H7 (cell line): ENCODE data around the gene HSD17B11. TPM values are rescaled to one million over a fixed set of nuclear protein-coding genes. Genes with fewer than 3 reads are reported as not detected.
A peak's percentile ranks its signal among the peaks of the same experiment; 100 is the strongest.
"Not testable (repeated sequence)": the region's sequence is repeated elsewhere in the genome, so short reads cannot be mapped to it uniquely, and the experiment has no call there.

Source experiments
- DNase-seq: peaks from one replicate; pipeline ENCODE4 v3.0.0; 2012
- H3K27me3 ChIP-seq: 2 replicates; pipeline ENCODE4 v1.6.0; 2011; ENCODE audit warnings: mild to moderate bottlenecking, low read length; ENCODE audit not compliant: control insufficient read depth, insufficient read depth
- H3K36me3 ChIP-seq: replicated peaks from 2 replicates; pipeline ENCODE4 v1.5.1; 2011; ENCODE audit warnings: low read length; ENCODE audit not compliant: control insufficient read depth, insufficient read depth
- H3K4me3 ChIP-seq: 2 replicates; pipeline ENCODE4 v1.5.1; 2011; ENCODE audit warnings: low read depth, mild to moderate bottlenecking, control low read depth, low read length, moderate library complexity; ENCODE audit not compliant: insufficient read depth
- total RNA-seq: library from RNA; depleted of rRNA; stranded (reverse); fragments of >200 nt; shearing (Covaris generic); gene quantifications from 2 replicates; pipeline ENCODE4 v1.2.3, GENCODE V29; 2014

The HSD17B11 gene
- total RNA-seq, 1 experiment from 2014 or later, result 20.9 TPM

DNA sequence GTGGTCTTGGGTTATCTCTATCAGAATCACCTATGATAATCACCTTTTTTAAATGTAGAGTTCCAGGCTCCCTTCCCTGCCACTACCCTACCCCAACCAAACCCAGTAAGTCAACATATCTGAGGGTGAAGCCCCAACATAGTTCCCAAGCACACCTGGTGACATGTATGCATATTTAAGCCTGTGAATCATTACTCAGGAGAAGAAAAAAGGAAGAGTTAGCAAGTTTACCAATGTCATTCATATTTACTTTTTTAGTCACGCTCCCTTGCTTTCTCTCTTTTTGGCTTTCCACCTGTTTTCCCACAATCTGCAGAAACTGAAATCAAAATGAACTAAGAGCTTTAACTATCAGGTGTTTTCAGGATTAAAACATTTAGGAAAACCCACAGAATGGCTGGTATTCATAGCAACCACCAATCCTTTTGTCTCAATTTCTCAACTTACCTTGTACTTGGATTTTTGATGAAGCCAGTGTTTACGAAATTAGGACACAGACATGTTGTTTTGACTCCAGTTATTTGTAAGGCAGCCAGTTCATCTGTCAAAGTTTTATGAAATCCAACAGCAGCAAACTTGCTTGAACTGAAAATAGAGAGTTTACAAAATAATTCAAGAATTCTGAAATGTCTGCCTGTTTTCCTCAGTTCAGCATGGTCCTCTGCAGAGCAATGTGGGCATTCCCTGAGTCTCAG lies 34.0 kb downstream of the HSD17B11 start:
- peak; percentile 21 for DNase-seq
- no peaks in the 10 kb centered on the region; the same call in 1 of the 2 replicates for H3K36me3 ChIP-seq
- no peak overlapping the region for H3K4me3 ChIP-seq
- no peaks in the 10 kb centered on the region for H3K27me3 ChIP-seq

DNA sequence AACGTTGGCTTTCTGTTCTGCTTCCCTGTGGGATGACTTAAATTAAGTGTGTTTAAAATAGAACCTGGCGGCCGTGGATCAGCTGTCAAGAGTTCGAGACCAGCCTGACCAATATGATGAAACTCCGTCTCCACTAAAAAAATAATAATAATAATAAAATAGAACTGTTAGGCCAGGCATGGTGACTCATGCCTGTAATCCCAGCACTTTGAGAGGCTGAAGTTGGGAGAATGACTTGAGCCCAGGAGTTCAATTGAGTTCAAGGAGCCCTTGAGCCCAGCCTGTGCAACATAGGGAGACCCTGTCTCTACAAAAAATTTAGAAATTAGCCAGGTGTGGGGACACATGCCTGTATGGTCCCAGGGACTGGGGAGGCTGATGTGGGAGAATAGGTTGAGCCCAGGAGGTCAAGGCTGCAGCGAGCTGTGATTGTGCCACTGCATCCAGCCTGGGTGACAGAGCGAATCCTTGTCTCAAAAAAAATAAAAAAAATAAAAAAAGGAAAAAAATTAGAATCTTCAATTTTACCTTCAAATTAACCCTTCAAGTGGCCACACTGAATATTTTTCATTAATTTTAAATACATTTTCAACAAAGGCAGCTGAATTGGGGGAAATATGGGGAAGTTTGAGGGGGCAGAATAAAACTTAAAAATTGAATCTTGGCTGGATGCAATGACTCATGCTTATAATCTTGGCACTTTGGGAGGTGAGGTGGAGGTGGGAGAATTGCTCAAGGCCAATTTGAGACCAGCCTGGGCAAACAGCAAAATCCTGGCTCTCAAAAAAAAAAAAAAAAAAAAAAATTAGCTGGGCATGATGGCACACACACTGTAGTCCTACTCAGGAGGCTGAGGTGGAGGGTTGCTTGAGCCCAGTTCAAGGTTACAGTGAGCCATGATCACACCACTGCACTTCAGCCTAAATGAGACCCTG lies 36.6 kb downstream of the HSD17B11 start:
- Histone ChIP-seq H3K36me3 (no peaks in the 10 kb centered on the region; the same call in 1 of the 2 replicates), H3K4me3 (no peak overlapping the region), H3K27me3 (no peaks in the 10 kb centered on the region)
- no peak for DNase-seq

DNA sequence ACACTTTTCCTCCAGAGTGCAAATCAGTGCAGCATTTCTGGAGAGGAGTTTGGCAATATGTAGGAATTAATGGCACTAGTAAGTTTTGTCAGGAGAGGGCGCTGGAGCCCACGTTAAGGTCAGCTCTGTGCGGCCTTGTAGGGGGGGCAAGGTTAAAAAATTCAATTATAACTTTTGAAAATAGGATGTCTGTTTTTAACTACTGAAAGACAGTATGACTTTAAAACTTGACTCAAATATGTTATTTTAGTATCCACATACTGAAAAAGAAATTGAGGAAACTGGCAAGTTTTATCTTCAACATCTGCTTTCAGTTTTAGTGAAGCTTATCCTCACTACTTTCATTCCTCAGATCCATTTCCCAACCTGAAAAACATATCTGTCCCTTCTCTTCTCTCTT lies 37.4 kb downstream of the HSD17B11 start:
- H3K4me3 ChIP-seq, result no peak overlapping the region
- no peaks in the 10 kb centered on the region for H3K27me3 ChIP-seq
- DNase-seq, result peak; percentile 71
- H3K36me3 ChIP-seq, result no peaks in the 10 kb centered on the region; the same call in 1 of the 2 replicates

DNA sequence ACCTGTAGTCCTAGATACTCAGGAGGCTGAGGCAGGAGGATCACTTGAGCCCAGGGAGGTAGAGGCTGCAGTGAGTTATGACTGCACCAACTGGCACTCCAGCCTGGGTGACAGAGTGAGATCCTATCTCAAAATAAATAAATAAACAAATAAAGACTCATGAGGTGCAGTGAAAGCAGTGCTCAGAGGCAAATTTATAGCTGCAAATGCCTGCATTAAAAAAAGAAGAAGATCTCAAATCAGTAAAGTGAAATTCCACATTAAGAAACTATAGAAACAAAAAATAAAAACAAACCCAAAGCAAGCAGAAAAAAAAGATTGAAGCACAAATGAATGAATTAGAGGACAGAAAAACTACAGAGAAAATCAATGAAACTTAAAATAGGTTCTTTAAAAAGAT lies 45.8 kb downstream of the HSD17B11 start:
- Histone ChIP-seq H3K36me3 (no peaks in the 10 kb centered on the region), H3K27me3 (no peaks in the 10 kb centered on the region), H3K4me3 (no peak overlapping the region)
- no peak for DNase-seq

DNA sequence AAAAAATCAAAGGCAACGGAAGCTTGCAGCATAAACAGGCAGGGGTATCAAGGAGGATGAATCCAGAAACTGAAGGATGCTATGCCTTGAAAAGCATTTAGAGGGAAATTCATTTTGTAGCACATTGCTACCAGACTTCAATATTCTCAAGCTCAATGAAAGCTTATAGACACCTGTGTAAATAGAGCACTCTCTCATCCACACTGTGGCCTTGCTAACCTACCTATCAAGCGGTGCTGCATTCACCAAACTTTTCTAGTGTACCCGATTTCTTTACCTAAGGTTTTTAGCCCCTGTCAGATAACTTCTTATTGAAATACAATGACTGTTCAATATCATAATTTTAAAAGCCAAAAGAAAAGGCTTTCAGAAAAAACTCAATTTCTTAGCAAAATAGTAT lies 48.1 kb downstream of the HSD17B11 start:
- no peak for DNase-seq
- H3K4me3 ChIP-seq, result no peak overlapping the region
- no peaks in the 10 kb centered on the region for H3K36me3 ChIP-seq
- no peaks in the 10 kb centered on the region for H3K27me3 ChIP-seq

DNA sequence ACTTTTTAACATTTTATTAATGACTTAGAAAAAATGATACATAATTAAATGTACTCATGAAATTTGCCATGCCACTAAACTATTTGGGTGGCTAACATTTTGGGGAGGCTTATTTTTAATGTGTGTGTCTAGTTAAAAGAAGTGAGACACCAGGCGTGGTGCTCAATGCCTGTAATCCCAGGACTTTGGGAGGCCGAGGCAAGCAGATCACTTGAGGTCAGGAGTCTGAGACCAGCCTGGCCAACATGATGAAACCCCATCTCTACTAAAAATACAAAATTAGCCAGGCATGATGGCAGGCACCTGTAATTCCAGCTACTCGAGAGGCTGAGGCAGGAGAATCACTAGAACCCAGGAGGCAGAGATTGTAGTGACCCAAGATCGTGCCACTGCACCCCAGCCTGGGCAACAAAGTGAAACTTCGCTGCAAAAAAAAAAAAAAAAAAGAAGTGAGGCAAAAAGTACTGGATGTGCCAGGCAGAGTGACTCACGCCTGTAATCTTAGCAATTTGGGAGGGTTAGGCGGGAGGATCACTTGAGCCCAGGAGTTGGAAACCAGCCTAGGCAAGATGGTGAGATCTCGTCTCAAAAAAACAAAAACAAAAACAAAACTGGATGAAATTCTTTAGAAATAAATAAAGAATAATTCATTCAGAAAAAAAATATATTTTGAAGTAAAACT lies 48.9 kb downstream of the HSD17B11 start:
- not testable (repeated sequence) for H3K36me3 ChIP-seq, DNase-seq, H3K27me3 ChIP-seq, H3K4me3 ChIP-seq

DNA sequence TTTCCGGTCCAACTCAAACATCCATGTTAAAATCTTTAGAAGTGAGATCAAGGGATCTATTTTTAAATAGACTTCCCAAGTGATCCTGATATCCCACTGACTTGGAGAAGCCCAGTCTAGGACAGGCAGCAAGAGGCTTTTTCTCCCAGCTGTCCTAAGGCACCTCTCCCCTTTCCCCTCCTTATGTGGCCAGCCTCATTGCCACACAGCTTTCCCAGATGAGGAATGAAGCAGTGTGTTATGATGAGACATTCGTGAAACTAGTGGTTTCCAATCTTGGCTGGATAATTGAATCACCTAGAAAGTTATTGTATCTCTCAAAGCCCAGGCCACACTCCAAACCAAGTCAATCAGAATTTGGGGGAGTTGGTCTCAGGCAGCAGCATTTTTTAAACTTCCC lies 51.5 kb downstream of the HSD17B11 start:
- Histone ChIP-seq H3K27me3 (no peaks in the 10 kb centered on the region), H3K36me3 (no peaks in the 10 kb centered on the region), H3K4me3 (no peak overlapping the region)
- DNase-seq, result no peak

DNA sequence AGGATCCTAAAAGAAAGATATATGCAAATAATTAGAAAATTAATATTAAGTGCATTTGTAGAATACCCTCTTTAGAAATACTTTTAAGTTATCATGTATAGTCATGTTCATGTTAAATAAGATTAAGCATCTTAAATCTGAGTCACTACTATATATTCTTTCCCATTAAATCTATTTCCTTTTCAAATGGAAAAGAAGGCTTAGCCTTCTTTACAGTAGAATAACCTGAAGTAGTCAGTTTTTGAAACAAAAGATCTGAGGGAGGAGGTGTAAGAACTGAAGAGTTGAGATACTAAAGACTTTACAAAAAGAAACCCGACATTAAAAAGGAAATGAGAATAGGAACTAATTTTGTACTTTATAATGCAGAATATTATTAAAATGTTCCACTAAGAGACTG lies 53.6 kb downstream of the HSD17B11 start:
- no peak overlapping the region for H3K4me3 ChIP-seq
- no peaks in the 10 kb centered on the region for H3K36me3 ChIP-seq
- H3K27me3 ChIP-seq, result no peaks in the 10 kb centered on the region
- DNase-seq, result no peak

DNA sequence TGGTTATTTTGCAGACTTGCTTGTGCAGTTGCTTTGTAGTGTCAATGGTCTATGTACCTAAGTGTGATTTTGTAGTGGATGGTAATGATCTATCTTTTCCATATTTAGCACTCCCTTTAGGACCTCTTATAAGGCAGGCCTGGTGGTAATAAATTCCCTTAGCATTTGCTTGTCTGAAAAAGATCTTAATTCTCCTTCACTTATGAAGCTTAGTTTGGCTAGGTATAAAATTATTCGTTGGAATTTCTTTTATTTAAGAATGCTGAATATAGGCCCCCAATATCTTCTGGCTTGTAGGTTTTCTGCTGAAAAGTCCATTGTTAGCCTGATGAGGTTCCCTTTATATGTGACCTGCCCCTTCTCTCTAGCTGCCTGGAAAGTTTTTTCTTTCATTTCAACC lies 57.7 kb downstream of the HSD17B11 start:
- no peak for DNase-seq
- Histone ChIP-seq H3K27me3 (no peaks in the 10 kb centered on the region), H3K36me3 (no peaks in the 10 kb centered on the region), H3K4me3 (no peak overlapping the region)

DNA sequence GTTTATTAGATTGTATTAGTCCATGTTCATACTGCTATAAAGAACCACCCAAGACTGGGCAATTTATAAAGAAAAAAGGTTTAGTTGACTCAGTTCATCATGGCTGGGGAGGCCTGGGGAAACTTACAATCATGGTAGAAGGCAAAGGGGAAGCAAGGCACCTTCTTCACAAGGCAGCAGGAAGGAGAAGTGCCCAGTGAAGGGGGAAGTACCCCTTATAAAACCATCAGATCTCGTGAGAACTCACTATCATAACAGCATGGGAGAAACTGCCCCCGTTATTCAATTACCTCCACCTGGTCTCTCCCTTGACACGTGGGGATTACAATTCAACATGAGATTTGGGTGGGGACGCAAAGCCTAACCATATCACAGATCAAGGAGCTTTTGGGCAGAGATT lies 60.2 kb downstream of the HSD17B11 start:
- no peak for DNase-seq
- Histone ChIP-seq H3K4me3 (no peak overlapping the region), H3K27me3 (no peaks in the 10 kb centered on the region), H3K36me3 (no peaks in the 10 kb centered on the region)

DNA sequence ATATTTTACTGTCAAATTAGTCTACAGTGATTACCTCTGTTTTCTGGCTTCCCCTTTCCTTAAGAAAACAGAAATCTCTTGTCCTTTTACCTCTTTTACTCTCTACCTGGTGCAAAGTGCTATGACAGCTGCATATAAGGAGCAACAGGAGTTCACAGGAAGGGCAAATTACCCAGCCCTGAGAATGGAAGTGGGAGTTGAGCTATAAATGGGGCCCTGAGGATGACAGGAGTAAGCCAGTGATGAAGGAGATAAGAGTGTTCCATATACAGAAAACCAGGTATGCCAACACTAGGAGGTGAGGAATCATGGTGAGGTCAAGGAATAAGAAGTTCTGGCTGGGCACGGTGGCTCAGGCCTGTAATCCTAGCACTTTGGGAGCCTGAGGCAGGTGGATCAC lies 63.9 kb downstream of the HSD17B11 start:
- no peak for DNase-seq
- H3K36me3 ChIP-seq, result no peaks in the 10 kb centered on the region
- no peaks in the 10 kb centered on the region for H3K27me3 ChIP-seq
- H3K4me3 ChIP-seq, result no peak overlapping the region

DNA sequence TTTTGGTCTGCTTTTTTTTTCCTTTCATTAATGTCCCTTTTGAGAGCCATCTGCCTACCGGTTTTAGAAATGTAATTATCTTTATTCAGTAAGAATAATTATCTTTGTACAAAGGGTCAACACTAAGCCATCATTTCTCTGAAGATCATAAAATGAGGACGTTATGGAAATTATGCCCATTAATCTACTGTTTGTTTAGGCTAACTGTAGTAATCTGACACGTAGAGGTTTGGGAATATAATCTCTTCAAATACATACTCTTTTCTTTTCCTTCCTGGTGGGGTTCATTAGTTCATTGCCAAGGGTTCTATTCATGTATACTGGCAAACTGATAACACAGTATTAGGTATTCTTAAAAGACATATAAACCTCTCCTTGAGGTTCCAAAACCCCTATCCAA lies 64.5 kb downstream of the HSD17B11 start:
- Histone ChIP-seq H3K27me3 (no peaks in the 10 kb centered on the region), H3K4me3 (no peak overlapping the region), H3K36me3 (no peaks in the 10 kb centered on the region)
- DNase-seq, result no peak

DNA sequence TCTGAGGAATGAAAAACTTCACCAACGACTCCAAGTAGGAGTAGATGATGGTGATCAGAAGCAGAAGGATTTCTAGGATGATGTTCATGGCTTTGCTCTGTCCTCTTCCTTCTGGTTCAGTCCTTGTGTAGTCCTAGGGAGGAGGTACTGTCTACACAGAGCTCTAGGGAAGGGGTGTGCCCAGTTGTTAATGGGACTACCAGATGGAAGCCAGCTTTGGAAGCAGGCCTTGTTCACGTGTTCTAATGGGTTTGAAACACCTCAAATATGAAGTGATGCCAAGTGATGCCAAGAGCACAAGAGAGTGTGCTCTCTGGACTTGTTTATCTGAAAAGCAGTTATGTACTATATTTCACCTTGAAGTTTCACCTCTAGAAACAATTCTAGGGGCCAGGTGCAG lies 68.2 kb downstream of the HSD17B11 start, which contains the start of gene HSD17B13:
TSS of gene HSD17B13 (minus strand) at position 129 of the 400 bp plus-strand sequence. CDS start at position 88, 41 bp downstream.
- H3K4me3 ChIP-seq, result no peak within 1 kb of the TSS
- no peak for DNase-seq
- H3K27me3 ChIP-seq, result no peaks in the 10 kb centered on the region
- no peaks in the 10 kb centered on the region for H3K36me3 ChIP-seq

DNA sequence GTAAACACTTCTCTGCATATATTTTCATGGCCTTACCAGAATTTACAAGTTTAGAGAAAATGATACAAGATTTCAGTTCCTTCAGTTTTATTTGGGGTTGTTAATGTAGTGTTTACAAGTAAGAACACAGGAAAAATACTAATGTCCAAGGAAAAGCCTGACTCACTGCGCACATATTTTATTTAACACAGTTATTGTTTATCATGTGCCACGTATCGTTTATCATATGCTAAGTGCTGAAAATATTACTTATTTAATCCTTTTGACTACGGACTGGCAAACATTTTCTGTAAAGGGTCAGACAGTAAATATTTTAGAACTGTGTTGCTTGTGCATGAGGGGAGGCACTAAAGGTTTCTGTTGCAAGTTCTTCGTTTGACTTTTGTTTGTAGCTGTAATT lies 69.1 kb downstream of the HSD17B11 start:
- DNase-seq, result no peak
- no peaks in the 10 kb centered on the region for H3K36me3 ChIP-seq

More for the DNA sequence above, 69.1 kb downstream of the HSD17B11 start:
- Histone ChIP-seq H3K4me3 (no peak overlapping the region), H3K27me3 (no peaks in the 10 kb centered on the region)
